ENCODE results near the gene MYO18A.
"Not testable (repeated sequence)": the region's sequence is repeated elsewhere in the genome, so short reads cannot be mapped to it uniquely, and the experiment has no call there.

Gene MYO18A

GRCh38 chr17:29147228-29147627, 33.0 kb downstream of the MYO18A start:
- not testable (repeated sequence) for H3K27me3 ChIP-seq (ENCODE audit: control insufficient read depth, insufficient read depth, low read length); H3K9me3 ChIP-seq (ENCODE audit: control insufficient read depth, insufficient read depth, low read depth, low read length); H3K4me3 ChIP-seq (ENCODE audit: low read depth, low read length); H3K27ac ChIP-seq (ENCODE audit: low read depth, low read length); H3K9ac ChIP-seq (ENCODE audit: low read length); H3K36me3 ChIP-seq (ENCODE audit: control insufficient read depth, insufficient read depth, low read length)
- H3K4me1 ChIP-seq (ENCODE audit: control insufficient read depth, insufficient read depth, low read length), result peaks cover 32% of the 10 kb centered on the region

DNA sequence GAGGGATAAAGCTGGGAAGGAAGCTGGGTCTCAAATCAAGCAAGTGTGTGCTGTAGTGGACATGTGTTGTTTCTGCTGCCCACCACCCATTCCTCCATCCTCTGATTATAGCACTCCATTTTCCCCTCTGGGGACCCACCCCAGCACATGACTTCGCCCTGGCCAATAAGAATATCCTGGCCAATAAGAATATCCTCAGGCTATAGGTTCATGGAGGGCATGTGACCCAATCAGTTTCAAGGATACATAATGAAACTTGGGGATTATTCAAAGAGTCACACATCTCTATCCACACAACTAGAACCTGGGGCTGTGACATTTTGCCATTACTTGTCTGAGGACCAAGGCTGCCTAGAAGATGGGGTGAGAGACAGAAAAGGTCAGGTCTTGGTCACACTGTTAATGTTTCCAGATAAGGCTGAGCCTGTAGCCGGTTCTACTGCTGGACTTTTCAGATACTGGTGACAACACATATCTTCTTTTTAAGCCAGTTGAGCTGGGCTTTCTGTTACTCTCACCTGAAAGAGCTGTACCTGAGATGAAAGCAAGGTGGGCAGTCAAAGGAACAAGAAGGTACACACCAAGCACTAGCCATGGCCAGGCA, 33.7 kb downstream of the MYO18A start:
- H3K9me3 ChIP-seq (ENCODE audit: control insufficient read depth, insufficient read depth, low read depth, low read length), result no peaks in the 10 kb centered on the region
- H3K27me3 ChIP-seq (ENCODE audit: control insufficient read depth, insufficient read depth, low read length), result no peaks in the 10 kb centered on the region
- no peak overlapping the region for H3K9ac ChIP-seq (ENCODE audit: low read length)
- H3K27ac ChIP-seq (ENCODE audit: low read depth, low read length), result no peak overlapping the region
- peaks cover 27% of the 10 kb centered on the region for H3K4me1 ChIP-seq (ENCODE audit: control insufficient read depth, insufficient read depth, low read length)
- H3K4me3 ChIP-seq (ENCODE audit: low read depth, low read length), result no peak overlapping the region
- no peaks in the 10 kb centered on the region for H3K36me3 ChIP-seq (ENCODE audit: control insufficient read depth, insufficient read depth, low read length)

- Histone ChIP-seq H3K9ac (ENCODE audit: low read length) (no peak overlapping the region), H3K27me3 (ENCODE audit: control insufficient read depth, insufficient read depth, low read length) (no peaks in the 10 kb centered on the region), H3K27ac (ENCODE audit: low read depth, low read length) (no peak overlapping the region), H3K9me3 (ENCODE audit: control insufficient read depth, insufficient read depth, low read depth, low read length) (no peaks in the 10 kb centered on the region), H3K4me1 (ENCODE audit: control insufficient read depth, insufficient read depth, low read length) (peaks cover 32% of the 10 kb centered on the region), H3K4me3 (ENCODE audit: low read depth, low read length) (no peak overlapping the region), H3K36me3 (ENCODE audit: control insufficient read depth, insufficient read depth, low read length) (no peaks in the 10 kb centered on the region)
Measured at GRCh38 chr17:29145289-29146073, 34.7 kb downstream of the MYO18A start.

GRCh38 chr17:29143894-29144293, 36.3 kb downstream of the MYO18A start:
- Histone ChIP-seq H3K36me3 (ENCODE audit: control insufficient read depth, insufficient read depth, low read length) (no peaks in the 10 kb centered on the region), H3K27ac (ENCODE audit: low read depth, low read length) (no peak overlapping the region), H3K9me3 (ENCODE audit: control insufficient read depth, insufficient read depth, low read depth, low read length) (no peaks in the 10 kb centered on the region), H3K27me3 (ENCODE audit: control insufficient read depth, insufficient read depth, low read length) (no peaks in the 10 kb centered on the region), H3K9ac (ENCODE audit: low read length) (no peak overlapping the region), H3K4me3 (ENCODE audit: low read depth, low read length) (no peak overlapping the region), H3K4me1 (ENCODE audit: control insufficient read depth, insufficient read depth, low read length) (peaks cover 38% of the 10 kb centered on the region)

GRCh38 chr17:29141514-29141876, 38.7 kb downstream of the MYO18A start:
- no peak overlapping the region for H3K4me3 ChIP-seq (ENCODE audit: low read depth, low read length)
- H3K9ac ChIP-seq (ENCODE audit: low read length), result no peak overlapping the region
- H3K36me3 ChIP-seq (ENCODE audit: control insufficient read depth, insufficient read depth, low read length), result no peaks in the 10 kb centered on the region
- H3K4me1 ChIP-seq (ENCODE audit: control insufficient read depth, insufficient read depth, low read length), result peaks cover 42% of the 10 kb centered on the region
- H3K27me3 ChIP-seq (ENCODE audit: control insufficient read depth, insufficient read depth, low read length), result no peaks in the 10 kb centered on the region
- no peaks in the 10 kb centered on the region for H3K9me3 ChIP-seq (ENCODE audit: control insufficient read depth, insufficient read depth, low read depth, low read length)
- H3K27ac ChIP-seq (ENCODE audit: low read depth, low read length), result no peak overlapping the region

GRCh38 chr17:29140631-29141513, 39.3 kb downstream of the MYO18A start:
- H3K4me3 ChIP-seq (ENCODE audit: low read depth, low read length), result no peak overlapping the region

DNA sequence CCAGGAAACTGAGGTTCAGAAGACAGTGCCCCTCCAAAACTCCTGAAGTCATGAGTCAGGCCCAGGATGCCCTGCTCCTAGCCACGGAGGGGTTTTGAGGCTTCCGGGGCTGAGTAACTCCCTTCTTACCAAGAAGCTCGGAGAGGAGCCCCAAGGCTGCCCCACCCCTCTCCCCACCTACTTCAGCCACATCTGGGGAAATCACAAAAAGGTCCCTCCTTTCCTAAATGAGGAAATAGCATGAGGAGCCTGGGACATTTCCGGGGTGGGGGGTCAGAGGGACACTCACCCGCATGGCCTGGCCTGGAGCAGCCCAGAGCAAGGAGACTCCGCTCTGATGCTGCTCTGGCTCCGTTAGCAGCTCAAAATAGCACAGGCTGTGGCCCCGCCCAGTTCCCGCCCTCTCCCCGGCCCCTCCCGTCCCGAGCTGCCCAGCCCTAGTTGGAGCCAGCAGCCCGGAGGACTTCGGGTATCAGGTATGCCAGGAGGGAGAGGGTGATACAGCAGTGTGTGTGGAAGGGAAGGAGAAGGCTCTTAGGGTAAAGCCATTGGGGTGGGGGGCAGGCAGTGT, 40.1 kb downstream of the MYO18A start:
- no peak overlapping the region for H3K9ac ChIP-seq (ENCODE audit: low read length)
- H3K27ac ChIP-seq (ENCODE audit: low read depth, low read length), result no peak overlapping the region
- H3K27me3 ChIP-seq (ENCODE audit: control insufficient read depth, insufficient read depth, low read length), result no peaks in the 10 kb centered on the region
- H3K4me3 ChIP-seq (ENCODE audit: low read depth, low read length), result no peak overlapping the region
- H3K4me1 ChIP-seq (ENCODE audit: control insufficient read depth, insufficient read depth, low read length), result peaks cover 38% of the 10 kb centered on the region
- no peaks in the 10 kb centered on the region for H3K9me3 ChIP-seq (ENCODE audit: control insufficient read depth, insufficient read depth, low read depth, low read length)
- H3K36me3 ChIP-seq (ENCODE audit: control insufficient read depth, insufficient read depth, low read length), result no peaks in the 10 kb centered on the region

More at GRCh38 chr17:29140631-29141513, 39.3 kb downstream of the MYO18A start:
- H3K4me1 ChIP-seq (ENCODE audit: control insufficient read depth, insufficient read depth, low read length), result peaks cover 42% of the 10 kb centered on the region
- no peaks in the 10 kb centered on the region for H3K36me3 ChIP-seq (ENCODE audit: control insufficient read depth, insufficient read depth, low read length)
- no peak overlapping the region for H3K9ac ChIP-seq (ENCODE audit: low read length)
- H3K27ac ChIP-seq (ENCODE audit: low read depth, low read length), result no peak overlapping the region
- H3K27me3 ChIP-seq (ENCODE audit: control insufficient read depth, insufficient read depth, low read length), result no peaks in the 10 kb centered on the region
- no peaks in the 10 kb centered on the region for H3K9me3 ChIP-seq (ENCODE audit: control insufficient read depth, insufficient read depth, low read depth, low read length)

DNA sequence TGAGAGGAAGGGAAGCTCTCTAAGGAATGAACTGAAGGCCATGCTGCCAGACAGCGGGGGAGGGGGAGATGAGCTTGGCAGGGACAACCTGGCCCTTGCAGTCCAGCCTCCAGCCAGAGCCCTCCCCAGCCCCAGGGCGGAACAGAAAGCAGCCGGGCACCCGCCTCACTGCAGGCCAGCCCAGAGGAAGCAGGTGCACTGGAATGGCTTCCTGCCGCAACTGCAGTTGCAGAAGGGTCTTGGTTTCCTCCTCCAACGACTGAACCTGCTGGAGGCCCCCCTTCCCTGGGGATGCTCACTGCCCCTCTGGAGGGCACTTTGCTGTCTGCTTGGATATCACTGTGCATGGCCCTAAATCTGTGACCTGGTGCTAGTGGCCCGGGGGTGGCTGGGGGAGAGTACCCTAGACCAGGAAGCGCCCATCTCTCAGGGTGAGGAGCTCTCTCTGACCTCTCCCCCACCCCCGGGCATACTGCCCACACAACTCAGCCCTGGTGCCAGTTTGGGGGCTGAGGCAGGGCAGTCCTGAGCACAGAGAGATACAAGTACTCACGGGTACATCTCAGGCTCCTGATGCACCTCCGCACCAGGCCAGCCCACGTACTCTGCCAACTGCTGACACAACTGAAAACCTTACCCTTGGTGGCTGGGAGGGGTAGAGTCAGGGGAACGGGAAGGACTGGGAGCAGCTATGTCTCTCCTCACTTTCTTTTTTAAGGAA, 41.1 kb downstream of the MYO18A start:
- H3K9ac ChIP-seq (ENCODE audit: low read length), result no peak overlapping the region

GRCh38 chr17:29138184-29138955, 41.8 kb downstream of the MYO18A start:
- no peak overlapping the region for H3K27ac ChIP-seq (ENCODE audit: low read depth, low read length)
- H3K4me1 ChIP-seq (ENCODE audit: control insufficient read depth, insufficient read depth, low read length), result peaks cover 41% of the 10 kb centered on the region
- H3K9ac ChIP-seq (ENCODE audit: low read length), result no peak overlapping the region
- H3K27me3 ChIP-seq (ENCODE audit: control insufficient read depth, insufficient read depth, low read length), result no peaks in the 10 kb centered on the region
- no peaks in the 10 kb centered on the region for H3K9me3 ChIP-seq (ENCODE audit: control insufficient read depth, insufficient read depth, low read depth, low read length)
- H3K36me3 ChIP-seq (ENCODE audit: control insufficient read depth, insufficient read depth, low read length), result no peaks in the 10 kb centered on the region
- no peak overlapping the region for H3K4me3 ChIP-seq (ENCODE audit: low read depth, low read length)

More for the DNA sequence above, 41.1 kb downstream of the MYO18A start:
- H3K4me1 ChIP-seq (ENCODE audit: control insufficient read depth, insufficient read depth, low read length), result peaks cover 36% of the 10 kb centered on the region
- no peak overlapping the region for H3K27ac ChIP-seq (ENCODE audit: low read depth, low read length)
- no peaks in the 10 kb centered on the region for H3K9me3 ChIP-seq (ENCODE audit: control insufficient read depth, insufficient read depth, low read depth, low read length)
- no peaks in the 10 kb centered on the region for H3K36me3 ChIP-seq (ENCODE audit: control insufficient read depth, insufficient read depth, low read length)
- H3K4me3 ChIP-seq (ENCODE audit: low read depth, low read length), result no peak overlapping the region
- H3K27me3 ChIP-seq (ENCODE audit: control insufficient read depth, insufficient read depth, low read length), result no peaks in the 10 kb centered on the region
